Cerebellar nuclear complex (tissue), 1 donor: ENCODE data around the gene CPT1B.
A peak's percentile ranks its signal among the peaks of the same experiment; 100 is the strongest.
"Not testable (repeated sequence)": the region's sequence is repeated elsewhere in the genome, so short reads cannot be mapped to it uniquely, and the experiment has no call there.

Experiments used
- DNase-seq, 2 experiments: peaks; one replicate each; lab custom pipeline; 2025; lab: John Stamatoyannopoulos, UW

Gene CPT1B

DNA sequence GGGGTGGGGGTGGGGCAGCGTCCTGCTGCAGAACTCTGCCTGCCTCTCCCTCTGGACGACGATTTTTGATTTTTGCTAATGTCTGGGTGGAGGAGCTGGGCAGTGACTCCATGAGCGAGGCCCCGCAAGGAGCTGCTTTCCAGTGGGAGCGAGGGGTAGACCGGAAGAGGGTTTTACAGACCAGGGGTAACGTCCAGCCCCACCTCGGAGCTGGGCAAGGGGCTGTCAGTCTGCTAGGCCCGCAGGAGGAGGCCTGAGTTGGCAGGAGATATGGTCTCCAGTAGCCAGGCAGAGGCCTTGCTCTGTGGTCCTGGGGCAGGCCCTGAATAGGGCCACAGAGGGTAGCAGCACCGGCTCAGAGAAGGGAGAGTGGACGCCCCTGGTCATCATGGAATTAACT, 31.4 kb upstream of the CPT1B start:
- no peak for DNase-seq

DNA sequence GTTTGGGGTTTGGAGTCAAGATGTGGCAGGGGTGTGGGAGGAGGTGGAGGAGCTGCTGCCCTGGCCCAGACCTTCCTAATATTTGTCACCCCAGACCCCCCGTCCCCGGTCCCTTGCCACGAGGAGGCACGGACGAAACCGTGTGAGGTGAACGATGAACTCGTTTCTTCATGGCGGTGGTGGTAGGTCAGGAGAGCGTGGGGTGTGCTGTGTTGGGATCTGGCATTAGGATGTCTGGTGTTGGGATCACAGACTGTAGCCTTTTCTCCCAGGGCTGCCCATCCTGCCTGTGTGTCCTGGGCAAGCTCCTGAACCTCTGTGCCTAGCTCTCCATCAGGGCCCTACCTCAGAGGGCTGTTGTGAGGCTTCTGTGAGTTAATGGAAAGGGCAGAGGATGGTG, 30.8 kb upstream of the CPT1B start:
- DNase-seq = no peak

DNA sequence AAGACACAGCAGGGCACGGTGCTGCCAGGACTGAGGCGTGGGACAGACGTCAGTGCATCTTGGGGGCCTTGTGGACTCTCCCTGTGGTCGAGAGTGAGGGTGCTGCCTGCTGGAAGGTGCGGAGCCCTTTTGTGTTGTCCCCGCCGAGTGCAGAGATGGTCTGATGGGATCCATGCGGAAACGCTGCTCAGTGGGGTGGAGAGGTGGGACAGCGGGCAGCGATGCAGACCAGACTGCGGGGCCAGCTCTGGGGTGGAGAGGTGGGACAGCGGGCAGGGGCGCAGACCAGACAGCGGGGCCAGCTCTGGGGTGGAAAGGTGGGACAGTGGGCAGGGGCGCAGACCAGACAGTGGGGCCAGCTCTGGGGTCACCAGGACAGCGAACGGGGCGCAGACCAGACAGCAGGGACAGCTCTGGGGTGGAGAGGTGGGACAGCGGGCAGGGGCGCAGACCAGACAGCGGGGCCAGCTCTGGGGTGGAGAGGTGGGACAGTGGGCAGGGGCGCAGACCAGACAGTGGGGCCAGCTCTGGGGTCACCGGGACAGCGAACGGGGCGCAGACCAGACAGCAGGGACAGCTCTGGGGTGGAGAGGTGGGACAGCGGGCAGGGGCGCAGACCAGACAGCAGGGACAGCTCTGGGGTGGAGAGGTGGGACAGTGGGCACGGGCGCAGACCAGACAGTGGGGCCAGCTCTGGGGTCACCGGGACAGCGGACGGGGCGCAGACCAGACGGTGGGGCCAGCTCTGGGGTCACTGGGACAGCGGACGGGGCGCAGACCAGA, 30.0 kb upstream of the CPT1B start:
- not testable (repeated sequence) for DNase-seq

DNA sequence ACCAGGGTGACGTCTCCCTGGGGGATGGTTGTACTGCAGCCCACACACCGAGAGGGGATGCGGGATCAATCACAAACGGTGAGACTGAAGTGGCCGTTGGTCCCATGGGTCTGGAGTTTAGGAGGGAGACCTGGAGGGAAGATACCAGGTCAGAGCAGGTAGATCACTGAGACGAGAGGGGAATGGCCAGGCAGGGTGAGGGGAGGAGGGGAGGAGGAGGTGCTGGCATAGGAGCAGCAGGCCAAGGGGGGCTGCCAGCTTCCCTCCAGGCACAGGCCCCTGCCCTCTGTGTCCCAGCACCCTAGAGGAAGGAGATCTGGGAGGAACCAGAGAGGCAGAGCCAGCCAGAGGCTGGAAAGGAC, 29.4 kb upstream of the CPT1B start:
- DNase-seq = no peak

DNA sequence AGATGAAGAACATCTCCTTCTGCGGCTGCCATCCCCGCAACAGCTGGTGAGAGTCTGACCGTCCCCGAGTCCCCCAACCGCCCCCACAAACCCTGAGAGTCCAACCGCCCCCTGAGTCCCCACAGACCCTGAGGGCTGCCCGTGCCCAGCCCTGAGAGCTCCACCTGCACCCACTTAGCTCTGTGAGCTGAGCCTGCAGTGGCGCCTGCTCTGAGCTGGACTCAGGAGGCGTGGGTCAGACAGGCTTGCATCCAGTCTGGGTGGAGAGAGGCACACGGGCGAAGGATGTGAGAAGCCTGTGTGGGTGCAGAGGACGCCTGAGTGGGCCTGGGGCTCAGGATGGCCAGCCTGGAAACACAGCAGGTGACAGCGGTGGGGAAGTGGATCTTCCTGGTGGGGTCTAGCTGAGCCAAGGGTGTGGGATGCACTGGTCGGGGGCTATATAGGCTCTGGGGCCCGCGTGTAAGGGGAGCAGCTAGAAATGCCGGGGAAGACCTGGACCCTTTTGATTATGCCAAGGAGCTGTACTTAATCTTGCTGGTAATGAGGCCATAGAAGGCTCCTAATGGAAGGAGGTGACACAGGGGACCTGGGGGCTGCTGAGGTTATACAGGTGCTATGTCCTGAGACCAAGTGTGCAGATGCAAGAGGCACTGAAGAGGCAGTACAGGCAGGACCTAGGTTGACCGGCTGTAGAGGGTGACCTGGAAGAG, 28.9 kb upstream of the CPT1B start:
- no peak for DNase-seq

DNA sequence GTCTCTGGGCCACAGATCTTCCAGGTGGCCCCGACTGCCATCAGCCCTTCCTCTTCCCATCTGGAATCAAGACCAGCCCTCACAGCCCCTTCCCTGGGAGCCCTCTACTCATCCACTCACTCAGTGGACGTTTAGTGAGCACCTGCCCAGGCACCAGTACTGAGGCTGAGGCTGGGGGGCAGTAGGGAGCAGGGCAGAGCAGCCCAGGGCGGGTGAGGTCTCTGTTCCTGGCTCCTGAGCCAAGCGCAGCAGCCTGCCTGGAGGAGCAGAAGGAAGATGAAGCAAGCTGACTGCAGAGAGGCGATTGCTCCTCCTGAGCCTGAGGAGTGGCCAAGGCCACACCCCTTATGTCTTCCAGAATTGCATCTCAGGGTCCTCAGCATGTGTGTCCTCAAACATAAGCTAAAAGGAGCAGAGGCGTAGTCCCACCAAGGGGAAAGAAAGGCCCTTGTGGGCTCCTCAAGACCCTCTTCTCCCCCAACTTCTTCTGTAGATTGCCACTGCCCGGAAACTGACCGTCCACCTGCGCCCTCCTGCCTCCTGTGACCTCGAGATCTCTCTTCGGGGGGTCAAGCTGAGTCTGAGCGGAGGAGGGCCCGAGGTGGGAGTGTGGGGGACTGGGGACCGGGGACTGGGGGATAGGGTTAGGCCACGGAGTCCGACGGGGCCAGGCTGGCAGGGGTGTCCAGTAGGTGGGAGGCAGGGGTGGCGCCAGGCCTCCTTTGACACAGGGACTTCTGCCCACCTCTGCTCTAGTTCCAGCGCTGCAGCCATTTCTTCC, 28.1 kb upstream of the CPT1B start:
- DNase-seq = no peak

DNA sequence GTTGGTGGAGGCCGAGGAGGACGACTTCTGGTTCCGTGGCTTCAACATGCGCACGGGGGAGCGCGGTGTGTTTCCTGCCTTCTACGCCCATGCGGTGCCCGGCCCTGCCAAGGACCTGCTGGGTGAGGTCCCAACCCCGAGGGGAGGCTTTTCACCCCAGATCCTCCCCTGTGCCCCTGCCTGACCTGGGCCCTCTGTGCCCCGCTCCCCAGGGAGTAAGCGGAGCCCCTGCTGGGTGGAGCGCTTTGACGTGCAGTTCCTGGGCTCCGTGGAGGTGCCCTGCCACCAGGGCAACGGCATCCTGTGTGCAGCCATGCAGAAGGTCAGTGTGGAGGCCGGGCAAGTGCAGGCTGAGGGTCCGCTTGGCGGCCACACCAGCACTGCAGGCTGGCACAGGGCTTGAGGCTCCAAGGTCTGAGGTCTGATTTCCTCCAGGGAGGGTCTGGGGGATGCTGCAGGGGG, 27.4 kb upstream of the CPT1B start:
- DNase-seq = no peak

DNA sequence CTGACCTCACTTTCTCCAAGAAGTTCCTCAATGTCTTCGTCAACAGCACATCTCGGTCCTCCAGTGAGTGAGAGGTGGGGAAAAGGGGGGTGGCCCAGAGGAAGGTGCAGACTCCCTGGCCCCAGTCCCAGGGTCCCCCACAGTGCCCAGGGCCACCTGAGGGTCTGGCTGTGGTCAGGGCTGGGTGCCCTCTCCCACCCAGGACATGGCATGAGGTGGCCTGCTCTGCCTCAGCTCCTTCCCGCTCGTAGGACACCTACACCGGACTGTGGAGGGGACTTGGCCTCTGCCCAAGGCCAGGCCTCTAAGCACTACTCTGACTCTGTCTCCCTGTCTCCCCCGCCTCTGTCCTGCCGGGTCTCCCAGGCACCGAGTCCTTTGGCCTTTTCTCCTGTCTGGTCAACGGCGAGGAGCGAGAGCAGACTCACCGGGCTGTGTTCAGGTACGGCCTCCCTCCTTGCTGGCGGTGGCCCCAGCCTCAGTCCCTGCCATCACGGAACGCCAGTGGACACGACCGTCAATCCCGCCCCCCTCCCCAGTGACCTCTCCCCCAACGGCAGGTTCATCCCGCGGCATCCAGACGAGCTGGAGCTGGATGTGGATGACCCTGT, 26.9 kb upstream of the CPT1B start:
- DNase-seq = no peak

DNA sequence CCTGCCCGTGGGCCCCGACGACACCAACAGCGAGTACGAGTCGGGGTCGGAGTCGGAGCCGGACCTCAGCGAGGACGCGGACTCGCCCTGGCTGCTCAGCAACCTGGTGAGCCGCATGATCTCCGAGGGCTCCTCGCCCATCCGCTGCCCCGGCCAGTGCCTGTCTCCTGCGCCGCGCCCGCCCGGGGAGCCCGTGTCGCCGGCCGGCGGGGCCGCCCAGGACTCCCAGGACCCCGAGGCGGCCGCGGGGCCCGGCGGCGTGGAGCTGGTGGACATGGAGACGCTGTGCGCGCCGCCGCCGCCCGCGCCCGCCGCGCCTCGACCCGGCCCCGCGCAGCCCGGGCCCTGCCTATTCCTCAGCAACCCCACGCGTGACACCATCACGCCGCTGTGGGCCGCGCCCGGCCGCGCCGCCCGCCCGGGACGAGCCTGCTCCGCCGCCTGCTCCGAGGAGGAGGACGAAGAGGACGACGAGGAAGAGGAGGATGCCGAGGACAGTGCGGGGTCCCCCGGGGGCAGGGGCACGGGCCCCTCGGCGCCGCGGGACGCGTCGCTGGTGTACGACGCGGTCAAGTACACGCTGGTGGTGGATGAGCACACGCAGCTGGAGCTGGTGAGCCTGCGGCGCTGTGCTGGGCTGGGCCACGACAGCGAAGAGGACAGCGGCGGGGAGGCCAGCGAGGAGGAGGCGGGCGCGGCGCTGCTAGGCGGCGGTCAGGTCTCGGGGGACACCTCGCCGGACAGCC, 26.2 kb upstream of the CPT1B start:
- no peak for DNase-seq

DNA sequence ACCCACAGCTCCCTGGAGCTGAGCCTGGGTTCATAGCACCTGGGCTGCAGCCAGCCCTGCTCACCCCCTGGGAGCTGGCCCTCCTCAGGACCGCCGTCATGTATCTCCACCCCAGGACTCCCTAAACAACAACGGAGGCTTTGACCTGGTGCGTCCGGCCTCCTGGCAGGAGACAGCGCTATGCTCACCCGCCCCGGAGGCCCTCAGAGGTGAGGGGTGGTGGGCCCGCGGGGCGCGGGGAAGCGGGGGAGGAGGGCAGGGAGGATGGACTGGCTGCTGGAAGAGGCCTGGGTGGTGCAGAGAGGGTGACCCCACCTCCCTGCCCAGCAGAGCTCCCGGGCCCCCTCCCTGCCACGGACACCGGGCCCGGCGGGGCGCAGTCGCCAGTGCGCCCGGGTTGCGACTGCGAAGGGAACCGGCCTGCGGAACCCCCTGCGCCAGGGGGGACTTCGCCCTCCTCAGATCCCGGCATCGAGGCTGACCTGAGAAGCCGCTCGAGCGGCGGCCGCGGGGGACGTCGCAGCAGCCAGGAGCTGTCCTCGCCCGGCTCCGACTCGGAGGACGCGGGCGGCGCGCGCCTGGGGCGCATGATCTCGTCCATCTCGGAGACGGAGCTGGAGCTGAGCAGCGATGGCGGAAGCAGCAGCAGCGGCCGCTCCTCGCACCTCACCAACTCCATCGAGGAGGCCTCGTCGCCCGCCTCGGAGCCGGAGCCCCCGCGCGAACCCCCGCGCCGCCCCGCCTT, 25.5 kb upstream of the CPT1B start:
- DNase-seq = no peak

DNA sequence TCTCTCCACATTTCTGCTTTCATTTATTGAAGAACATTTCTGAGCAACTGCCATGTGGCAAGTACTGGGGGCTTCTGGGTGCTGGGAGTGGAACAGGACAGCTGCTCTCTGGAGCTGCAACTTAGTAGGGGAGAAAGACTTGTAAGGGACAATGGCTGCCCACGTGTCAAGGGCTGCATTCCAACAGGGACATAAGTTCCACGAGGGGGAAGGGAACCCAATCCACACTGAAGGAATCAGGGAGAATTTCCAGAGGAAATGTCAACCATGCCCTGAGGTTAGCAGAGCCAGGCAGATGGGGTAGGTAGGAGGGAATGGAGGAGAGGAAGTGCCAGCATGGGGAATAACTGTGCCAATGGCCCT, 24.1 kb upstream of the CPT1B start:
- no peak for DNase-seq

DNA sequence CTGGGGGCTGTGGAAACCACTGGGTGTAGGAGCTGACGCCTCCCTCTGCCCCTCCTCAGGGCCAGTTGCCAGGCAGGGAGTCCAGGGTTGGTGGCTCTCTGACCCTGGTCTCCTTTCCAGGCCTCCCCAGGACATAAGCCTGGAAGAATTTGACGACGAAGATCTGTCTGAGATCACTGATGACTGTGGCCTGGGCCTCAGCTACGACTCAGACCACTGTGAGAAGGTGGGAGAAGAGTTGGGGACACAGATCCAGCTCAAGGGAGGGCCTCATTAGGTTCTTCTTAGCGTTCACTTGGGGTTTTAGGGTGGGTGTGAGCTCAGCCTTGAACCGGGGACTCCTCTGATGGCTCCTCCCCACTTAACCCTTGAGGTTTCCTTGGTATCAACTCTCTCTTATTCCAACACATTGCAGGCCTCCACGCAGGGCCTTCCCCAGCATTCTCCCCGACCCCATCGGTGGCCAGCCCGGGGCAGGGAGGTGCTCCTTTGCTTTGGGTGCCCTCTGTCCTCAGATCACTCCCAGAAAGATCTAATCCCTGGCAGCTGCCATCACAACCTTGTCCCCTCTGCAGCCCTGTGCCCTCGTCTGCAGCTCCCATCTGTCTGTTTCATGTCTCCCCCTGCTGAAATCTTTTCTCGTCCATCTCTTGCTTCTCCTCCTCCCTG, 23.6 kb upstream of the CPT1B start:
- DNase-seq = no peak

DNA sequence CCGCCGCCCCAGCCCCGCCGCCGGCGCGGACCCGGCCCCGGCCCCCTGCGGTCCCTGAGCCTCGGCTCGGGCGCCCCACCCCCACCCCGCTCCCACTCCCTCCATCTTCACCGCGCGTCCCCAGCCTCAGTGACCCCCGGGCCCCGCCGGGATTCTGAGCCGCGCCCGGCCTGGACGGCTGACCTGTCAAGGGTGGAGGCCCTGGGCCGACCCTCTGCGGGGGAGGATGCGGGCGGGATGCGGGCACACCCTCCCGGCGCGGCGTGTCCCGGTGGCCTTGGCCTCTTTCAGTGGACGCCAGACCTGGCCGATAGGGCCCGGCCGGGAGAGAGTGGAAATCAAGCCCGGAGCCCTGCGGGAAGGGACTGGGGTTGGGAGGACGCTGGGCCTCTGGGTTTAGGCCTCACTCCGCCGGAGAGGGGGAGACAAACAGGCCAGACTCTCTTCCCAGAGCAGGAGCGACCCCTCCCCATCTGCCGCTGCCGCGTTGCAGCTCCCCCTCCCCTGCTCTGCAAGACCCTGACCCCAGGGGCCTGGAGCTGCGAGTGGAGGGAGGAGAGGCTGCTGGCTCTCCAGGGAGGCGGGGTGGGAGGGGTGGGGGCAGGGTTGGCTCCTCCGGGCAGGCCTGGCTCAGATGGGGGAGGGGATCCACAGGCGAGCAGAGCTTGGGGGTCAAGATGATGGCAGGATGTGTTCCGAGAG, 22.9 kb upstream of the CPT1B start:
- DNase-seq = no peak

DNA sequence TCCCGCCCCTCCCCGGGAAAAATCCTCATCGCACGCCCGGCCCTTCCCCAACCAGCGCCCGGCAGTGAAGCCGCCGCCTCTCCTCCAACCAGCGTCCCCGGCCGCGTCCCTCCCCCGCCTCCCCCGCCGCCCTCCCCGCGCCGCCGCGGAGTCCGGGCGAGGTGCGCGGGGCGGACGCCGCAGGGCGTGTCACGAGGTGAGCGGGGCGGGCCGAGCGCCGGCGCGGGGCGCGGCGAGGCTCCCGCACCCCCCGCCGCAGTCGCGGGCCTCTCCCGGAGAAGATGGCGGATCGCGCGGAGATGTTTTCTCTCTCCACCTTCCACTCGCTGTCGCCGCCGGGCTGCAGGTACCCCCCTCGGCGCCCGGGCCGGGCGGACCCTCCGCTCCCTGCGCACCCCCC, 22.3 kb upstream of the CPT1B start, which contains the start of gene MAPK8IP2:
Gene MAPK8IP2 (plus strand): TSS at position 256 of the 400 bp plus-strand sequence. CDS start 26 bp downstream, at position 282.
- DNase-seq = peak in 1 of 2 experiments; percentile 38

DNA sequence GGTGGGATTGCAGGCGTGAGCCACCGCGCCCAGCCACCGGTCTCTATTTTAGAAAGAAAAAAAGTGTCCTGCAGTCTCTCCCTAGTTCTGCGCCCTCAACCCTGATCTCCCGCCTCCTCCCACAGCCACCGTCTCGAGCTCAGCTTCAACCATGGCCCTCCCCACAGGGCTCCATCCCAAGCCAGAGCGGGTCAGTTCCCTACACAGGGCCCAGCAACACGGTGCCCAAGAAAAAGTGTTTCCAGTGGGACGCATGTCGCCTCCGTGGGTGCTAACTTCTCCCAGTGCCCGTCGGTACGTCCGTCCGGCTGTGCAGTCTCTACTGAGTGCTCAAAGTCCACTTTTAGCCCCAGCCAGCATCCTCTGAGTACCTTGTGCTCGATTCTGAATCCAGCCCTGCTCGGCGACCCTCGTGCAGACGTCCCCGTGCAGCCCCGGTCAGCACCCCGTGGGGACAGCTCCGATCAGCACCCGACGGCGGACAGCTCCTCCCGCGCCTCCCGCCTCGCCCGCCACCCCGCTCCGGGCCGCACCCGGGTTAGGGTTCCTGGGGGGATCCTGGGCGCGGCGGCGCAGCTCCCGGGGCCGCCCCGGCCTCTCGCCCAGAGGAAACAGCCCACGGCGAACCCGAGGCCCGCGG, 21.7 kb upstream of the CPT1B start:
- DNase-seq = no peak

DNA sequence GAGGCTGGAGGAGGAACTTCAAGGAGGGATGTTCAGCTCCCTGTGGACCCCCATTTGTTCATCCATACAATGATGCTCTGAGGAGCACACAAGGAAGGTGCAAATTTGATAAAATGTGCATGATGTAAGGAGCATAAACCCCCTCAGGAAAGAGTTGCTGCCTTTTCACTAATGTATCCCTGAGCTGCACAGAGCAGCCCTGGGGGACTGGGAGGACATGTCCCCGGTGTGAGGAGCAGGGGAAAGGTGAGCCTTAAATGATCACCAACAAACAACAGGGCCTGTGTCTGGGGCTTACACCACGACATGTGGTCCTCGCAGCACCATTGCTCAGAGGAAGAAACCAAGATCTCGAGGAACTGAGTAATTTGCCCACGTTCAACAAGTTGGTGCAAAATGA, 18.9 kb upstream of the CPT1B start:
- no peak for DNase-seq

DNA sequence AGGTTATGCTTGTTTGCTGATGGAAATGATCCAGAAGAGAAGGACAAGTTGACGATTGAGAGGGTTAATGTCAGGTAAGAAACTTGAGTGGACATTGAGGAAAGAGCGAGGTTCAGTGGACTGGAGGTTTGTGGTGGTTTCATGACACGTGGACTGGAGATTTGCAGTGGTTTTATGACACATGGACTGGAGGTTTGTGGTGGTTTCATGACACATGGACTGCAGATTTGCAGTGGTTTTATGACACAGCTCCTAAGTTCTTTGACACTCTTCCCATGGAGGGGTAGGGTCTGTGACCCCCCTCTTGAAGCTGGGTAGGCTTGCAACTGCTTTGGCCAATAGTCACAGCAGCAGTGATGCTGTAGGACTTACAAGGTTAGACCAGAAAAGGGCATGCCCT, 17.0 kb upstream of the CPT1B start:
- DNase-seq = no peak

DNA sequence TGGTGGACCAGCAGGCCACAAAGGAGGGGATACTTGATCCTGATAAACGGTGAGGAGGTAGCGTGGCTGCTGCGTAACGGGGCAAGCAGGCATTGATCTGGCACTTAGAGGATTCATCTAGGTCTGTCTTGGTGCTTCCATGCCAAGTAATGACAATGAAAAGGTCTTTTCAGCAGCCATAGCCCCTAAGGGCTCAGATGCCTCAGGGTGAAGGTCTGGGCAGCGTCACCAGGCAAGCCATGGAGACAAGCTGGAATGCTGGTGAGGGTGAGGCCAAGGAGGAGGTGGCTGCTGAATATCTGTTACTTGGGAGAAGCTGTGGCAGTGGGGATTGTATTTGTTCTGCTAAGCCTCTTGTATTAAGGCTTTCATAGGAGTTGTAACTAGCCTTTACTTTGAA, 9.2 kb upstream of the CPT1B start:
- DNase-seq = no peak

DNA sequence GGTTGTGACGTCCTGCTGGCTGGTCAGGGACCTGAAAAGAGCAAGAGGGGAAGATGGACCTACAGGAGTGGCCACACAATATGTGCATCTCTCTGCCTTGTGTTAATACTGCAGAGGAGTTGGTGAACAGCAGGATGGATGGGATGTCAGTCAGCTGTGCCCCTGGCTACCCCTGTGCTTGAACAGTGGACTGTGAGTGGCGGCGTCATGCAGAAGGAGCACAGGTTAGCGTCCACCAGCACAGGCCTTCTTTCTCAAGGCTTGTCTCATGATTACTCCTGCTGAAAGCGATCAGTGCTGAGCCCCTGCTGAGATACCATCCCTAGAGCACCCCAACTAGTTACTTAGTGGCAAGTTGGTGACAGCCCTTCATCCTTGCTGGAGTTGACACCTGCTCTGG, 8.2 kb upstream of the CPT1B start:
- no peak for DNase-seq
